Measurements from ENCODE around the gene LONRF2.
"Not testable (repeated sequence)": the region's sequence is repeated elsewhere in the genome, so short reads cannot be mapped to it uniquely, and the experiment has no call there.

LONRF2 gene

GRCh38 chr2:100252811-100253698, 69.2 kb downstream of the LONRF2 start:
- TF ChIP-seq CTCF (IDR thresholded peaks at IDR 0.05; ENCODE audit: control insufficient read depth, extremely low read depth, insufficient read depth), result no peak
- no peak overlapping the region for H3K4me3 ChIP-seq (ENCODE audit: low read depth, low read length)
- no peak for DNase-seq (ENCODE audit: low read depth)

- no peak overlapping the region for H3K4me3 ChIP-seq (ENCODE audit: low read depth, low read length)
- no peak for TF ChIP-seq CTCF (IDR thresholded peaks at IDR 0.05; ENCODE audit: control insufficient read depth, extremely low read depth, insufficient read depth)
- no peak for DNase-seq (ENCODE audit: low read depth)
Observed at GRCh38 chr2:100250645-100251044, 71.7 kb downstream of the LONRF2 start.

- no peak for TF ChIP-seq CTCF (IDR thresholded peaks at IDR 0.05; ENCODE audit: control insufficient read depth, extremely low read depth, insufficient read depth)
- no peak overlapping the region for H3K4me3 ChIP-seq (ENCODE audit: low read depth, low read length)
- no peak for DNase-seq (ENCODE audit: low read depth)
Observed at GRCh38 chr2:100248971-100249370, 73.3 kb downstream of the LONRF2 start.

- not testable (repeated sequence) for DNase-seq (ENCODE audit: low read depth); H3K4me3 ChIP-seq (ENCODE audit: low read depth, low read length)
Observed at GRCh38 chr2:100248556-100248955, 73.7 kb downstream of the LONRF2 start.

- H3K4me3 ChIP-seq (ENCODE audit: low read depth, low read length), result no peak overlapping the region
Observed at GRCh38 chr2:100248044-100248330, 74.3 kb downstream of the LONRF2 start.

GRCh38 chr2:100247256-100248043, 74.9 kb downstream of the LONRF2 start:
- H3K4me3 ChIP-seq (ENCODE audit: low read depth, low read length), result no peak overlapping the region
- TF ChIP-seq CTCF (IDR thresholded peaks at IDR 0.05; ENCODE audit: control insufficient read depth, extremely low read depth, insufficient read depth), result no peak
- no peak for DNase-seq (ENCODE audit: low read depth)

More at GRCh38 chr2:100248044-100248330, 74.3 kb downstream of the LONRF2 start:
- no peak for DNase-seq (ENCODE audit: low read depth)
- TF ChIP-seq CTCF (IDR thresholded peaks at IDR 0.05; ENCODE audit: control insufficient read depth, extremely low read depth, insufficient read depth), result no peak

Measured in LNCaP clone FGC (cell line).